DOHH2 (cell line): ENCODE measurements around the gene ERAP2.

Experiments
- H3F3A ChIP-seq: fragments of 200-600 bp; sonication (generic), shearing (Covaris generic); 2 replicates; pipeline ENCODE4 v1.6.0; 2016; ENCODE audit warnings: antibody characterized with exemption, mild to moderate bottlenecking; ENCODE audit not compliant: control insufficient read depth, insufficient read depth
- H3K27ac ChIP-seq: fragments of 200-600 bp; sonication (generic); 2 replicates; pipeline ENCODE4 v1.5.1; 2014; ENCODE audit warnings: low read depth, mild to moderate bottlenecking, low read length, moderate library complexity
- H3K27me3 ChIP-seq: fragments of 200-600 bp; sonication (generic); 2 replicates; pipeline ENCODE4 v1.6.1; 2014; ENCODE audit warnings: mild to moderate bottlenecking, low read length, mixed read lengths; ENCODE audit not compliant: control insufficient read depth
- H3K36me3 ChIP-seq: fragments of 200-600 bp; sonication (generic); 2 replicates; pipeline ENCODE4 v1.6.1; 2014; ENCODE audit warnings: mild to moderate bottlenecking, low read length, moderate library complexity, mixed read lengths; ENCODE audit not compliant: control insufficient read depth
- H3K4me1 ChIP-seq: fragments of 200-600 bp; sonication (generic); 2 replicates; pipeline ENCODE4 v1.6.1; 2014; ENCODE audit warnings: mild to moderate bottlenecking, low read length, mixed read lengths; ENCODE audit not compliant: control insufficient read depth
- H3K4me2 ChIP-seq: fragments of 200-600 bp; sonication (generic); 2 replicates; pipeline ENCODE4 v1.6.0; 2014; ENCODE audit warnings: mild to moderate bottlenecking, low read length, moderate library complexity
- H3K4me3 ChIP-seq: fragments of 200-600 bp; sonication (generic); 2 replicates; pipeline ENCODE4 v1.5.1; 2014; ENCODE audit warnings: mild to moderate bottlenecking, low read length, mixed read lengths
- H3K79me2 ChIP-seq: fragments of 200-600 bp; sonication (generic); 2 replicates; pipeline ENCODE4 v1.6.1; 2014; ENCODE audit warnings: mild to moderate bottlenecking, low read length, mixed read lengths; ENCODE audit not compliant: control insufficient read depth
- H3K9me2 ChIP-seq: fragments of 200-600 bp; sonication (generic); replicated peaks from 2 replicates; pipeline ENCODE4 v1.6.1; 2014; ENCODE audit warnings: mild to moderate bottlenecking, low read length, mixed read lengths; ENCODE audit not compliant: control insufficient read depth
- H3K9me3 ChIP-seq: fragments of 200-600 bp; sonication (generic); 2 replicates; pipeline ENCODE4 v1.6.1; 2014; ENCODE audit warnings: antibody characterized with exemption, low read length, mixed read lengths; ENCODE audit not compliant: control insufficient read depth, insufficient read depth
- H4K20me1 ChIP-seq: fragments of 200-600 bp; sonication (generic); 2 replicates; pipeline ENCODE4 v1.6.0; 2014; ENCODE audit warnings: low read depth, mild to moderate bottlenecking, antibody characterized with exemption, low read length, moderate library complexity; ENCODE audit not compliant: control insufficient read depth, insufficient read depth
- CTCF ChIP-seq: fragments of 200-600 bp; sonication (generic); IDR thresholded peaks from one replicate; pipeline ENCODE4 v1.5.1; 2014; ENCODE audit warnings: antibody characterized with exemption, mild to moderate bottlenecking, low read depth, low read length; ENCODE audit not compliant: poor library complexity, severe bottlenecking
- EZH2phosphoT487 ChIP-seq: fragments of 200-600 bp; sonication (generic); IDR thresholded peaks from 2 replicates; pipeline ENCODE4 v1.6.1; 2017; ENCODE audit warnings: borderline replicate concordance, mild to moderate bottlenecking, antibody characterized with exemption, low read length, moderate library complexity, mixed read lengths

The ERAP2 gene

GRCh38 chr5:96863114-96863513 is 13.2 kb upstream of the ERAP2 start:
- no peaks in the 10 kb centered on the region for H3K27me3 ChIP-seq
- H3F3A ChIP-seq = no peaks in the 10 kb centered on the region
- H3K9me2 ChIP-seq = no peaks in the 10 kb centered on the region
- H3K36me3 ChIP-seq = no peaks in the 10 kb centered on the region
- H3K27ac ChIP-seq = no peak overlapping the region
- H3K79me2 ChIP-seq = no peaks in the 10 kb centered on the region
- H4K20me1 ChIP-seq = no peaks in the 10 kb centered on the region
- no peaks in the 10 kb centered on the region for H3K9me3 ChIP-seq
- no peak for TF ChIP-seq CTCF
- no peak for TF ChIP-seq EZH2phosphoT487
- H3K4me1 ChIP-seq = no peaks in the 10 kb centered on the region
- no peak overlapping the region for H3K4me2 ChIP-seq
- no peak overlapping the region for H3K4me3 ChIP-seq

- Histone ChIP-seq H3K4me2 (no peak overlapping the region), H3K9me3 (no peaks in the 10 kb centered on the region), H3K36me3 (no peaks in the 10 kb centered on the region), H3K4me3 (no peak overlapping the region), H4K20me1 (no peaks in the 10 kb centered on the region), H3K4me1 (peaks cover 5% of the 10 kb centered on the region), H3K9me2 (no peaks in the 10 kb centered on the region), H3F3A (no peaks in the 10 kb centered on the region), H3K79me2 (no peaks in the 10 kb centered on the region), H3K27me3 (no peaks in the 10 kb centered on the region), H3K27ac (no peak overlapping the region)
- no peak for TF ChIP-seq EZH2phosphoT487
- TF ChIP-seq CTCF = no peak
Observed at GRCh38 chr5:96863949-96864584, 12.2 kb upstream of the ERAP2 start.

- Histone ChIP-seq H3F3A (no peaks in the 10 kb centered on the region), H3K27me3 (no peaks in the 10 kb centered on the region), H3K36me3 (no peaks in the 10 kb centered on the region), H3K9me3 (no peaks in the 10 kb centered on the region), H3K27ac (no peak overlapping the region), H3K4me1 (peaks cover 15% of the 10 kb centered on the region), H3K4me2 (no peak overlapping the region), H3K9me2 (no peaks in the 10 kb centered on the region), H4K20me1 (no peaks in the 10 kb centered on the region), H3K79me2 (no peaks in the 10 kb centered on the region), H3K4me3 (no peak overlapping the region)
- TF ChIP-seq EZH2phosphoT487 (no peak), CTCF (no peak)
Observed at GRCh38 chr5:96864922-96865530, 11.3 kb upstream of the ERAP2 start.
